UCSD-AML1 (cell line): ENCODE measurements around the gene FASTKD3.

Source experiments
- DNase-seq: peaks from one replicate; lab custom pipeline; 2025; ENCODE audit not compliant: unreplicated experiment; lab: John Stamatoyannopoulos, UW

FASTKD3 gene

DNA sequence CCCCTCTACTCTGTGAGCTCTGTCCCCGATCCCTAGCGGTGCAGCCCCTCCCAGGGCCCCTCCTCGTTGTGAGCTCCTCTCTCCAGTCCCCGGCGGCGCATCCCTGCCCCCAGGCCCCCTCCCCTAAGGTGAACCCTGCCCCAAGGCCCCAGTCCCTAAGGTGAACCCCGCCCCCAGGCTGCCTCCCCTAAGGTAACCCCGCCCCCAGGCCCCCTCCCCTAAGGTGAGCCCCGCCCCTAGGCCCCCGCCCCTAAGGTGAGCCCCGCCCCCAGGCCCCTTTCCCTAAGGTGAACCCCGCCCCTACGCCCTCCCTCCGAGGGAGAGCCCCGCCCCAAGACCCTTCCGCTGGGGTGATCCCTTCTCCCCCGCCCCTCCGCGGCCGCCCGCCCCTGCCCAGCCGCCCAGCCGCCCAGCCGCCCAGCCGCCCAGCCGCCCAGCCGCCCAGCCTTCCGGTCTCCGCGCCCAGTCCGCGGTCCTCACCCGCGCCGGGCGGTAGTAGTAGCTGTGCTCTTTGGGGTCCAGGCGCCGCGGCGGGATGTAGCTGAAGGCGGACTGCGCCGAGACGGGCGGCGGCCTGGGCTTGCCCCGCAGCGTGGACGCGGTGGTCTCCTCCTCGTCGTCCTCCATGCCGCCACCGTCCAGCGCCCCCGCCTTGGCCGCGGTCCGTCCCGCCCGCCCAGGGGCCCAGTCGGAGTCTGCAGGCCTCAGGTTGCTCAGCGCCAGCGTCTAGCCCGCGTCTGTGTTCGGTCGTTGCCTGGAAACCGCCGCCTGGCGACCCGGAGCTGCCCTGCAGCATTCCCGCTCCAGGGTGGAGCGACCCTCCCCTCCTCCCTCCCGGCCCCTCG is 18.2 kb downstream of the FASTKD3 start, which contains the start of gene CFAP90:
Gene CFAP90 (minus strand): TSS at position 739 of the 845 bp plus-strand sequence. CDS start 112 bp downstream, at position 627.
- no peak for DNase-seq

DNA sequence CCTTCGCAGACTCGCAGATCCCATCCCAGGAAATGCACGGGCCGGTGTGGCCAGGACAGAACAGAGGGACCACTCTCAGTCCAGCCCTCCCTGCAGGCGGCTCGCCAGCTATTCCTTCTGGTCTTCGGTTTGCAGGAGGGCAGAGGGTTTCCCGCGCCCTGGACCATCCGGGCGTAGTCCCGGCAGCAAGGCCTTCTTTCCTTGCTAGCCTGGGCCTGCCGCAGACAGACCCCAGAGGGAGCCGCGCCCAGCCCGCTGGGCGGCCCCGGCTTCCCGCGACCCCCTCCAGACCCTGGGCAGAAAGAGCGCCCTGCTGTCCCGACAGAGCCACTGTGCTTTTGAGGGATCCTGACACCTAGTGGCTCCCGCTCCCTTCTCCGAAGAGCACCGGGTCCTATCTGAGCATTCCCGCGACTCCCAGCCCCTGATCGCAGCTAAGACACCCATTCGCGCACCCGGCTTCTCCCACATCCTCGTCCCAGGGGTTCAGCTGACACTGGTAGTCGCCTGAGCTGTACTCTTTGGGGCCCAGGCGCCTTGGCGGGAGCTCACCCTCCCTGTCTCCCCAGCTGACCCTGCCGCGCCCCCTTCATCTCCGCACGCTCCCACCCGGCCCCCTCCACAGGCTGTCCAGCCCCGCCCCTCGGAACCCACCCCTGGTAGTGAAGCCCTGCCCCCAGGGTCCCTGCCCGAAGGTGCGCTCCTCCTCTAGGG is 19.0 kb downstream of the FASTKD3 start:
- DNase-seq: no peak

DNA sequence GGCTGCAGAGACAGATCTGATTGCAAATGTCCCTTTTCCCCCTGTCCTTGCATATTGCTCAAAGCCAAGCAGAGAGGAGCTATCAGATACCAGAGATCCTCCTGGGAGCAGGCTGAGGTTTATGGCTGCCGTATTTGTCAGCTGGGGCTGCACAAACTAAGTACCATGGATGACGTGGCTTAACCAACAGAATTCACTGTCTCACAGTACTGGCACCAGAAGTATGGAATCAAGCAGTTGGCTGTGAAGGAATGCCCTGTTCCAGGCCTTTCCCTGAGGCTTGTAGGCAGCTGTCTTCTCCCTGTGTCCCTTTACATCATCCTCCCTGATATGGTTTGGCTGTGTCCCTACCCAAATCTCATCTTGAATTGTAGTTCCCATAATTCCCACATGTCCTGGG is 20.5 kb downstream of the FASTKD3 start:
- DNase-seq: no peak

DNA sequence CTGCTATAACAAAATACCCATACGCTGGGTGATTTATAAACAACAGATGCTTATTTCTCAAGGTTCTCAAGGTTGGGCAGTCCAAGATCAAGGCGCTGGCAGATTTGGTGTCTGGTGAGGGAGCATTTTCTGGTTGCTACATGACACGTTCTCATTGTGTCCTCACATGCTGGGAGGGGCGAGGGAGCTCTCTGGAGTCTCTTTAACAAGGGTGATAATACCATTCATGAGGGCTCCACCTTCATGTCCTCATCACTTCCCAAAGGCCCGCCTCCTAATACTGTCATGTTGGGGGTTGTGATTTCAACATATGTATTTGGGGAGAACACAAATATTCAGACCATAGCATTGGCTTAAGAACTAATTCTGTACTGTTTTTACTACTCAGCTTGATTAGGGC is 22.5 kb downstream of the FASTKD3 start:
- DNase-seq: no peak

DNA sequence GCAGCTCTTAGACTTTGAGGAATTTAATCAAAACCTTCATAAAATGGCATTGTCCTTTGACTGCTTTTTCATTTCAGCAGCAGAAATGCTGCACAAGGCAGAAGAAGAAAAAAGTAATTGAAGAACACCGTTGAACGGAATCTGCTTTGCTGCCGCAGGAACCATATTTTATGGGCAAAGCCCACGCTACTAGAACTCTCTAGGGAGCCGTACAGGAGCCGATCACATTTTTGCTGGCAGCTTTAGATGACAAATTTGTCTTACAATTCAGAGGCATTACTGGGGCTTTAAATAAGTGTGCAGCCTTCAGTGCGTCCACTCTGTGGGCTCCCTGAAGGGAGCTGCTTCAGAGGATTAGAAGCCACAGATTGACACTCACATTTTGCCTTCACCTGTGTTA is 23.3 kb downstream of the FASTKD3 start:
- DNase-seq: no peak

DNA sequence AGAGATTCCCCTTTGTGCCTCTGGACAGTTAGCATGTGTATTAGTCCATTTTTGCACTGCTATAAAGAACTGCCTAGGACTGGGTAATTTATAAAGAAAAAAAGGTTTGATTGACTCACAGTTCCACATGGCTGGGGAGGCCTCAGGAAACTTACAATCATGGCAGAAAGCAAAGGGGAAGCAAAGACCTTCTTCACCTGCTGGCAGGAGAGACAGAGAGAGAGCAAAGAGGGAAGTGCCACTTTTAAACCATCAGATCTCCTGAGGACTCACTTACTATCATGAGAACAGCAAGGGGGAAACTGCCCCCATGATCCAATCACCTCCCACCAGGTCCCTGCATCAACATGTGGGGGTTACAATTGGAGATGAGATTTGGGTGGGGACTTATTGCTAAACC is 23.9 kb downstream of the FASTKD3 start:
- no peak for DNase-seq

DNA sequence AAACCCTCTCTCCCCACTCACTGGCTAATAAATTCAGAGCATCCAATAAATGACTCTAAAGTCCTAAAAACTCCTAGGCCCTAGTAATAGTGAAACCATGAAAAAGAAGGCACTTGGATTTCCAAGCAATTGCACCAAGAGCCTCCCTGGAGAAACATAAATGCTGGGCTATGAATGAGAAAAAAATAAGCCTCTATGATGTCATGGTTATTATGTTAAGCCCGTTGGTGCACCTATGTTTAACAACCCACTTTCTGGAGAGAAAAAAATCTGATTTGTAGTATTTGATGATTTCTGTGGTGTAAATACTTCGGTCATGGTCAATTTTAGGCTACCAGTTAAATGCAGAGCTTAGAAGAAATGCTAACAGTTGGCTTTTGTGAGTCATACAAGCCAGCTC is 26.3 kb downstream of the FASTKD3 start:
- DNase-seq: no peak

DNA sequence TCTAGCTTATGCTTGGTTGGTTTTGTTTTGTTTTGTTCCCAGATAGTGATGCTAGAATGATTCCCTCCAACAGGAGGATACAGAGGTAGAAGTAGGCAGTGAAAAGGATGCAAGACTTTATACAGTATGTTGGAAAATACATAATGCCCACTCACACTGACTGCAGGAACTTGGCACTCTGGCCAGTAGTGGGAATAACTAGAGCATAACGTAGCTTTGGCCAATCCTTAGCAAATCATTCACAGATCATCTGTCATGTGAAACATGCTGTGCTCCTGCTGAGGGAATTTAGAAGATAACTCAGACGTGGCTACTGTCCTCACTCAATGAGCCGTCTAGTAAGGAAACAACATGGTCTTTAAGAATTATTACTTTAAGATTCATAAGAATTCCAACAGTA is 31.4 kb downstream of the FASTKD3 start:
- no peak for DNase-seq

DNA sequence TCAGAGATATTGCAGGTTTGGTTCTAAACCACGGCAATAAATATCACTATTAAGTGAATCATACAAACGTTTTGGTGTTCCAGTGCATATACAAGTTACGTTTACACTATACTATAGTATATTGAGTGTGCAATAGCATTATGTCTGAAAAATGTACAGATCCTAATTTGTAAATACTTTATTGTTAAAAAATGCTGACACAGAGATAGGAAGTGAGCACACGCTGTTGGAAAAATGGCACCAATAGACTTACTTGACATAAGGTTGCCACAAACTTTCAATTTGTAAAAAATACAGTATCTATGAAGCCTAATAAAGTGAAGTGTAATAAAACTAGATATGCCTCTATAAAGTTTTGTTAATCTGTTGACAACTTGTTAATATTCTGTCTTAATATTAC is 33.8 kb downstream of the FASTKD3 start:
- DNase-seq: no peak

DNA sequence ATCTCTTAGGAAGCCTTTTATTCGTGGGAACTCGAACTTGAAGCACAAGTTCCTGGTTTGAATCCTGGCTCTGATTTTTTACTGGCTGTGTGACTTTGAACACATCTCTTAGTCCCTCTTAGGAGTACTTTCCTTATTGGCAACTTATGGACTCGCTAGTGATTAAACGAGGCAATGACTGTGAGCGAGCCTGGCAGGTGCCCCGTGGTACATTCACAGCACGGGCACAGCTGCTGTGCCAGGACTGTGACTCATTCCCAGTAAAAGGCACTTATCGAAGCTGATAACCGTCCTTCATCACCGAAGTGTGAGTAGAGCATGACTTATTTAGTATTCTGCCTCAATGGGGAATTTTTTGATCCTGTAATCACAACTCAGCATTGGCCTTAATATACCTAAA is 40.6 kb downstream of the FASTKD3 start:
- DNase-seq: no peak

DNA sequence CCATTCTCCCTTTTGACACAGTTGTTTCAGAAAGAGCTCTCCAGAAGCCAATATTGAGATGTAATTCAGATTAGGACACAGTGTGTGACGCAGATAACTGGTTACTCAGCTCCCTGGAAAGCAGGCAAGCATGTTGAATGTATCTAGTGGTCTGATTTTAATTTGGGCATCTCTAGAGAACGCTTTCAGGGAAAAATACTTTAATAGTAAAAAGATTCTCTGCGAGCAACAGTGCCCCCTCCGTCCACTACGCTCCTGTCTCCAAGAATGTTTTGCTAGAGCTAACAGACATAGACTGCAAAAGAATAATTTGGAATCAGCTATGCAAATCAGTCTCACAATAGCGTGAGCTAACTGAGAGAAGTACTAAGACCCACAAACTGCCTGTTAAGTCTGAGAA is 41.2 kb downstream of the FASTKD3 start:
- no peak for DNase-seq

DNA sequence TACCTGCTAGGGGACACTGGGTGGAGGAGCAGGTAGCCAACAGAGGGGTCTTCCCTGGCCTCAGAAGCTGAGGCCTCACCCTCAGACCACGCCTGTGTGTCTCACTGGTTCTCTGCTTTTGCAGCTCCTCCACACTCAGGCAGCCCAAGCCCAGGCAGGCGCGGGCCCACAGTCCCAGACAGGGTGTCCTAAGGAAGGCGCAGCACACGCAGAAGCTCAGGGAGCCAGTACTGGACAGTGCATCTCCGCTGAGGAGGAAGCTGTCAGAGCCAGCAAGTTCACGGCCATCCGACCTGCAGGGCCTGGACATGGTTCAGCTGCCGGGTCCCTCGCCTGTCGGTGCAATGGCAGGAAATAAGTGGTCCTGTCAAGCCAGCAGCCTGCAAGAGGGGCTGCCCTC is 43.2 kb downstream of the FASTKD3 start:
- no peak for DNase-seq

DNA sequence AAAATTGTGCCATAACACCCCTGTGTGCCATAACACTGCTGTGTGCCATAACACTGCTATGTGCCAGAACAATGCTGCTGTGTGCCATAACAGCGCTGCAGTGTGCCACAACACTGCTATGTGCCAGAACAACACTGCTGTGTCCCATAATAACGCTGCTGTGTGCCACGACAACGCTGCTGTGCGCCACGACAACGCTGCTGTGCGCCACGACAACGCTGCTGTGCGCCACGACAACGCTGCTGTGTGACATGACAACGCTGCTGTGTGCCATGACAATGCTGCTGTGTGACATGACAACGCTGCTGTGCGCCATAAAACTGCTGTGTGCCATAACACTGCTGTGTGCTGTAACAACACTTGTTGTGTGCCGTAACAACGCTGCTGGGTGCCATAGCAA is 43.8 kb downstream of the FASTKD3 start:
- DNase-seq: no peak

DNA sequence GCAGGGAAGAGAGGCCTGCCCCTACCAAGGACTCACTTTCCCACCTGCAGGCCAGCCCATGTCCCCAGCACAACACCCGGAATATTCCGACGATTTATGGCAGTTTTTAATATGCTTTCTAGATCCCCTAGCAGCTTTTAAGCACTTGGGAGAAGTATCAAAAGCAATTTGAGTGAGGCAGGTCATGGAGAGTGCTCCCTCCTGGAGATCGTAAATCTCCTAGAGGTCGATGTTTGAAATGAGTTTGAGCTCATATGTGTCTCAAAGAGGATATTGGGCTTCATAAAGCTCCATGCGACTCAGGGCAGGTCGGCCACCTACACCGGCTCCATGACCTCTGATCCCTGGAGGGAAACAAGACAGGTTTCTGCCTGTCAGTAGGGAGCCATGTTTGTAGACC is 45.2 kb downstream of the FASTKD3 start:
- no peak for DNase-seq

DNA sequence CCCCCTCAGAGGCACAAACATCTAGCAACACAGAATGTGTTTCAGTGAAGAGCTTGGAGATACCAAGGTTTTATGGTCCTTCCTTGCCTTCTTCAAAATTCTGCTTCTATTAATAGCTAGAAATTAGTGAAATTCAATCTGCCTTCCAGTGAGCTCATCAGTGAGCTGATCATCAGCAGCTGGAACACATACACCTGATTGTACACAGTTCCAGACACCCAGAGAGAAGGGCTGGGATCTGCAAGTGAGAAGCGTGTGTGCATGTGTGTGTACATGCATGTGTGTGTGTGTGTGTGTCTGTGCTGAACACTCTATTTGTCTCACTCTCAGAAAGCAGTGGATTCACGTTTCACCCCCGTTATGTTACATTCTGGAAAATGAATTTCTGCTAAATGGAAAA is 46.4 kb downstream of the FASTKD3 start:
- DNase-seq: no peak

DNA sequence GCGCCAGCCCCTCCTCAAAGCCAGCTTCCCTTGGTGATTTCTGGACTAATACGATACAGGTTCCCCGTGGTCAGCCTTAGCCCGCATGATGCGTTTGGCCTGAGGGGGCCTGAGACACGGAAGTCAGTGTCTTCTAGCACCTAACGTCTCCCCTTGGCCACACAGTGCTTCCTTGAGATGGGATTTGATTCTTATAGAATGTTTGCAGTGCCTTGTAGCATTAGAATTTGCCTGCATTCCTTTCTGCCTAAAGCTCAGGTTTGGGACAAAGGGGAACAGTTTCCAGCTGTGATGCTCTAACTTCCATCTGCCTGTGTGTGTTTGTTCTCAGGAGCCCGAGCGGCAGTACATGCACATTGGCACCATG is 52.3 kb downstream of the FASTKD3 start:
- no peak for DNase-seq

DNA sequence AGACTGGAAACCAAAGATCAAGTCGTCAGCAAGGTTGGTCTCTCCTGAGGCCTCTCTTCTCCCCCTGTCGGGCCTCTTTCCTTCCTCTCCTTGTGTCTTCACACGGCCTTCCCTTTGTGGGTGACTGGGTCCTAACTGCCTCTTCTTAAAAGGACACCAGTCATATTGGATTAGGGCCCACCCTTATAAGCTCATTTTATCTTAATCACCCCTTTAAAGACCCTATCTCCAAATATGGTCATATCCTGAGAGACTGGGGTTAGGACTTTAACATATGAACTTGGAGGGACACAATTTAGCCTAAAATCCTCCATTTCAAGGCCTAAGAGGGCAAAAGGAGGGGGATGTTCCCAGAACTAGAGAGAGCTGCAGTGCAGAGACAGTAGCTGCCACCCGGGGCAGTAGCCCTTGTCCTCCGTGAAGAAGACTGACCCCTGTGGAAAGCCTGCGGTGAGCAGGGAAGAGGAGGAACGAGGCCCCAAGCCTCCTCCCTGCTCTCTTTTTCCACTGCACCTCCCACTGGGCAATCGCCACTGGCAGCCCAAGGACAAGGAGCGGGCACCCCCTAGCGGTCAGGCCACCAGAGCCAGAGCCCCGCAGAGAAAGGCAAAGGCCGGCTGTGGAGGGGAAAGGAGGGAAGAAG is 52.8 kb downstream of the FASTKD3 start:
- DNase-seq: peak; percentile 86

DNA sequence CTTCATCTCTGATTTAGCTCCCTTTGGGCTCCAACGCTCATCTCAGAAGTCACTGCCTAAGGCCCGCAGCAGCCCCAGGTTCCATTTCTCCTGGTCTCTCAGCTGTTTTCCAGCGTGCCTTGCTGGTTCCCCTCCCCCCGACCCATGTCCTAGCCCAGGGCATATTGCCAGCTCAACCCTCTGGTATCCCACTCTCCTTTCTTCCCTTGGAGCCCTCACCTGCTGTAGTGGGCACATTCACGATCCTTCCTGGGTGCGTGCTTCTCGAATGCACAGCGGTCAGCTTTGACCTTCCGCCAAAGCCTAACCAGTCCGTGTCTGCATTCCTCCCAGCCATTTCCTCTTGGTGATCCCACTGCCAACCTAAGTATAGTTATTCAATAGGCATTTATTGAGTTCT is 54.0 kb downstream of the FASTKD3 start:
- DNase-seq: no peak

DNA sequence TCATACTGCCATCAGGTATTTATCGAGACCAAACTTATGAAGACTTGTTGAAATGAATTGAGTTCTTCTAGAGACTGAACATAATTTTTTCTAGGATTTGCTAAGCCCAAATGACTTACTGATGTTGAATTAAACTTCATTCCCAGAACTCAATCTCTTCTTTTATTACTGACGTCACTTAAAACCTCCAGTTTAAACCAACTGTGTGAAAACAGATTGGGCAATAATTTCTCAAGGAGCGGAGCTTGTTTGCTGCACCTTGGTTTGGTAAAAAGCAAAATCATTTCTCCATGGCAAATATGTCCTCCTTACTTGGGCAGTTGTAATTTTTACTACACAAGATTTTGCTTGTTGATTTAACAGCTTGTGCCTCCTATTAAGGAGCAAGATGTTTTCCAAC is 55.3 kb downstream of the FASTKD3 start:
- no peak for DNase-seq

DNA sequence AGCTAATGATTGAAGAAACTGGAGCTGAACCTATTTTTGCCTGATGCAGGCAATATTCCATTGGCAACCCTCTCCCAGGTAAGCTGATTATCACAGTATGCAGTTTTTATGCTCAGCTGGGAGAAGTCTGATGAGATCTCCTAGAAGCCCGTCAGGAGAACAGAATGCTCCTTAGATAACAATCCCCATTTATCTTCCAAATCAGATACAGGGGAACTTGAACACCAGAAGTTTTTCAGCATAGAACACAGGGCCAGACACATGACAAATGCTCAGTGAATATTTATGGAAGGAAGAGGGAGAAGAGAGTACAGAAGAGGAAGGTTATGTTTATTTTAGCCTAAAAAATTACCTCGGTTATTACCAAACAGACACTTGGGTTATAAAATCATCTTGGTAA is 55.8 kb downstream of the FASTKD3 start:
- no peak for DNase-seq

DNA sequence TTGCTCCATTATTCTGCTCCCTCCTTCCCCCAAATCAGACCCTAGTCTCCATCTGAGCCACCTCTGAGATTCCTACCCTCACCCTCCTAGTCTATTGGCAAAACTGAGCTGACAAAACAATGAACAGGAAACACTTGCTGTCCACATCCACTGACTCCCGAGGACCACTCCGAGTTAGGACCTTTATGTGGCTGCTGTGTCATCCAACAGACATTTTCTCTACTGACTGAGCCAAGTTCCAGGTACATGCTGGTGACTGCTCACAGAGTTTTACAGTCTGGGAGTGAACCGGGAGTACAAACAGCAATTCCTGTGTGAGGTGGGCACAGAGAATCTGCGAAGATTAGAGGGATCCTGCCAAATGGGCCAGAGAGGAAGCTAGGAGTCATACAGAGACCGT is 57.1 kb downstream of the FASTKD3 start:
- no peak for DNase-seq
